ENCODE results near the gene TRAPPC5. TPM values are rescaled to one million over a fixed set of nuclear protein-coding genes. Genes with fewer than 3 reads are reported as not detected.
A peak's percentile ranks its signal among the peaks of the same experiment; 100 is the strongest.

The TRAPPC5 gene
- total RNA-seq, 2 donors from 2014 or later, result 82.6 to 108 TPM

- DNase-seq, result no peak
- no peak for ATAC-seq
- intact Hi-C loops (cut with DNase I), result no loop called here
Measured at GRCh38 chr19:7710616-7711015, 30.0 kb downstream of the TRAPPC5 start.

- intact Hi-C loops (cut with DNase I), result no loop called here
- ATAC-seq (no peak), DNase-seq (no peak)
Measured at GRCh38 chr19:7715671-7716070, 35.0 kb downstream of the TRAPPC5 start.

GRCh38 chr19:7716762-7717161 lies 36.1 kb downstream of the TRAPPC5 start:
- DNase-seq (no peak), ATAC-seq (no peak)
- intact Hi-C loops (cut with DNase I), result no loop called here

- DNase-seq (no peak), ATAC-seq (no peak)
- intact Hi-C loops (cut with DNase I), result no loop called here
Measured at GRCh38 chr19:7718668-7719067, 38.0 kb downstream of the TRAPPC5 start.

GRCh38 chr19:7720351-7720750 lies 39.7 kb downstream of the TRAPPC5 start:
- intact Hi-C loops (cut with DNase I), result no loop called here
- ATAC-seq (no peak), DNase-seq (no peak)

GRCh38 chr19:7722231-7722651 lies 41.6 kb downstream of the TRAPPC5 start:
- DNase-seq (no peak), ATAC-seq (no peak)
- intact Hi-C loops (cut with DNase I), result no loop called here

GRCh38 chr19:7725791-7726190 lies 45.2 kb downstream of the TRAPPC5 start:
- intact Hi-C loops (cut with DNase I), result no loop called here
- no peak for ATAC-seq
- DNase-seq, result no peak

- DNase-seq (no peak), ATAC-seq (no peak)
- intact Hi-C loops (cut with DNase I), result no loop called here
Measured at GRCh38 chr19:7729211-7729610, 48.6 kb downstream of the TRAPPC5 start.

- intact Hi-C loops (cut with DNase I), result no loop called here
- ATAC-seq, result no peak
Measured at GRCh38 chr19:7729831-7730285, 49.2 kb downstream of the TRAPPC5 start.

GRCh38 chr19:7730286-7731217 lies 49.9 kb downstream of the TRAPPC5 start:
- ATAC-seq (peak in 1 of 2 donors; percentile 27), DNase-seq (no peak)
- intact Hi-C loops (cut with DNase I), result no loop called here

More at GRCh38 chr19:7729831-7730285, 49.2 kb downstream of the TRAPPC5 start:
- DNase-seq, result no peak

GRCh38 chr19:7731218-7731595 lies 50.6 kb downstream of the TRAPPC5 start:
- DNase-seq, result no peak

GRCh38 chr19:7731615-7732014 lies 51.0 kb downstream of the TRAPPC5 start:
- no peak for ATAC-seq

More at GRCh38 chr19:7731218-7731595, 50.6 kb downstream of the TRAPPC5 start:
- no peak for ATAC-seq
- intact Hi-C loops (cut with DNase I), result no loop called here

GRCh38 chr19:7732045-7732444 lies 51.4 kb downstream of the TRAPPC5 start, which contains the start of gene CLEC4G:
CLEC4G (minus strand) TSS chr19:7732110; CDS start chr19:7732102, 8 bp downstream.
- no peak for DNase-seq
- intact Hi-C loops (cut with DNase I), result no loop called here
- ATAC-seq, result no peak

More at GRCh38 chr19:7731615-7732014, 51.0 kb downstream of the TRAPPC5 start:
- intact Hi-C loops (cut with DNase I), result no loop called here
- no peak for DNase-seq

- ATAC-seq (no peak), DNase-seq (no peak)
- intact Hi-C loops (cut with DNase I), result no loop called here
Measured at GRCh38 chr19:7733376-7733775, 52.7 kb downstream of the TRAPPC5 start.

- ATAC-seq, result peak in 1 of 2 donors; percentile 44
- no peak for DNase-seq
- intact Hi-C loops (cut with DNase I), result no loop called here
Measured at GRCh38 chr19:7734220-7735203, 53.9 kb downstream of the TRAPPC5 start.

GRCh38 chr19:7736148-7736547 lies 55.5 kb downstream of the TRAPPC5 start:
- no peak for ATAC-seq
- DNase-seq, result no peak
- intact Hi-C loops (cut with DNase I), result no loop called here

- ATAC-seq, result no peak
- intact Hi-C loops (cut with DNase I), result no loop called here
- DNase-seq, result no peak
Measured at GRCh38 chr19:7737215-7737614, 56.6 kb downstream of the TRAPPC5 start.

Data from left cardiac atrium (tissue), 4 donors.